Cardiac fibroblast (primary cell): ENCODE data around the gene RABEP1.
"Not testable (repeated sequence)": the region's sequence is repeated elsewhere in the genome, so short reads cannot be mapped to it uniquely, and the experiment has no call there.

Source experiments
- DNase-seq, 2 donors: peaks; one replicate each; pipeline versions ENCODE4 v3.0.0 to v3.0.0-alpha.2; 2010; ENCODE audit warnings: low read depth in 2 of 2
- H3K4me3 ChIP-seq, 2 donors: replicated peaks in 1 of 2; 1 replicate in 1 of 2; 2 replicates in 1 of 2; pipeline ENCODE4 v1.5.1; 2011; ENCODE audit warnings: low read depth in 2 of 2, low read length in 2 of 2, mild to moderate bottlenecking in 2 of 2, moderate library complexity in 1 of 2
- CTCF ChIP-seq: IDR thresholded peaks from one replicate; pipeline ENCODE4 v1.5.1; 2011; ENCODE audit warnings: low read depth, mild to moderate bottlenecking, low read length, inconsistent platforms

The RABEP1 gene

GRCh38 chr17:5281814-5282641, at the start of gene RABEP1:
TSS of gene RABEP1 (plus strand) at chr17:5282284. CDS start at chr17:5282487, 203 bp downstream.
- DNase-seq = peak; percentile 89 to 95
- H3K4me3 ChIP-seq = peak within 1 kb of the TSS; percentile 70
- TF ChIP-seq CTCF = peak; percentile 36

GRCh38 chr17:5233492-5233891, 48.6 kb upstream of the RABEP1 start:
- not testable (repeated sequence) for DNase-seq, H3K4me3 ChIP-seq

- no peak for DNase-seq
- H3K4me3 ChIP-seq = no peak within 1 kb of the TSS
- no peak for TF ChIP-seq CTCF
These were observed 47.2 kb upstream of the RABEP1 start, which contains the start of gene SCIMP for GRCh38 chr17:5234645-5235576. TSS of gene SCIMP (minus strand) at chr17:5234860. CDS start at chr17:5234755, 105 bp downstream.

- H3K4me3 ChIP-seq = no peak overlapping the region
- TF ChIP-seq CTCF = no peak
- no peak for DNase-seq
These were observed 45.0 kb upstream of the RABEP1 start for GRCh38 chr17:5236938-5237540.

- H3K4me3 ChIP-seq = no peak overlapping the region
- peak; percentile 55 to 78 for DNase-seq
- peak; percentile 75 for TF ChIP-seq CTCF
These were observed 44.5 kb upstream of the RABEP1 start for GRCh38 chr17:5237541-5238016.

GRCh38 chr17:5238333-5238732, 43.8 kb upstream of the RABEP1 start:
- TF ChIP-seq CTCF = no peak
- DNase-seq = no peak
- H3K4me3 ChIP-seq = no peak overlapping the region

- not testable (repeated sequence) for DNase-seq
These were observed 42.3 kb upstream of the RABEP1 start for GRCh38 chr17:5239769-5240168.

More at GRCh38 chr17:5239769-5240168, 42.3 kb upstream of the RABEP1 start:
- not testable (repeated sequence) for H3K4me3 ChIP-seq
